GM23248 (cell line): ENCODE data around the gene LCP2. TPM values are rescaled to one million over a fixed set of nuclear protein-coding genes. Genes with fewer than 3 reads are reported as not detected.
A peak's percentile ranks its signal among the peaks of the same experiment; 100 is the strongest.

Source experiments
- DNase-seq: peaks from one replicate; pipeline ENCODE4 v3.0.0-alpha.2; 2015
- H2AFZ ChIP-seq: fragments of 200-600 bp; sonication (generic); 2 replicates; pipeline ENCODE4 v1.6.1; 2016; ENCODE audit warnings: antibody characterized with exemption
- H3F3A ChIP-seq: fragments of 200-600 bp; sonication (generic); 2 replicates; pipeline ENCODE4 v1.6.1; 2016; ENCODE audit warnings: mild to moderate bottlenecking, antibody characterized with exemption, mixed run types; ENCODE audit not compliant: insufficient read depth
- H3K27ac ChIP-seq: fragments of 200-600 bp; sonication (generic); 2 replicates; pipeline ENCODE4 v1.5.1; 2016; ENCODE audit warnings: mild to moderate bottlenecking
- H3K27me3 ChIP-seq: fragments of 200-600 bp; sonication (generic); replicated peaks from 2 replicates; pipeline ENCODE4 v1.6.1; 2016; ENCODE audit warnings: mild to moderate bottlenecking; ENCODE audit not compliant: insufficient read depth
- H3K36me3 ChIP-seq: fragments of 200-600 bp; sonication (generic); 2 replicates; pipeline ENCODE4 v1.6.1; 2016; ENCODE audit warnings: low read depth, mild to moderate bottlenecking
- H3K4me1 ChIP-seq: fragments of 200-600 bp; sonication (generic); 2 replicates; pipeline ENCODE4 v1.6.1; 2016; ENCODE audit warnings: mild to moderate bottlenecking; ENCODE audit not compliant: insufficient read depth
- H3K4me2 ChIP-seq: fragments of 200-600 bp; sonication (generic); one replicate; pipeline ENCODE4 v1.6.1; 2016; ENCODE audit warnings: mild to moderate bottlenecking; ENCODE audit not compliant: unreplicated experiment
- H3K4me3 ChIP-seq: fragments of 200-600 bp; sonication (generic); 2 replicates; pipeline ENCODE4 v1.5.1; 2016; ENCODE audit warnings: mild to moderate bottlenecking
- H3K79me2 ChIP-seq: fragments of 200-600 bp; sonication (generic); 2 replicates; pipeline ENCODE4 v1.6.1; 2016; ENCODE audit warnings: mild to moderate bottlenecking; ENCODE audit not compliant: insufficient read depth
- H3K9ac ChIP-seq: fragments of 200-600 bp; sonication (generic); 2 replicates; pipeline ENCODE4 v1.6.1; 2016; ENCODE audit warnings: mild to moderate bottlenecking
- H3K9me2 ChIP-seq: fragments of 200-600 bp; sonication (generic); 2 replicates; pipeline ENCODE4 v1.6.1; 2016; ENCODE audit warnings: mixed run types, mild to moderate bottlenecking, moderate library complexity; ENCODE audit not compliant: insufficient read depth
- H3K9me3 ChIP-seq: fragments of 200-600 bp; sonication (generic); one replicate; pipeline ENCODE4 v1.6.1; 2017; ENCODE audit warnings: low read depth
- H4K20me1 ChIP-seq: fragments of 200-600 bp; sonication (generic); 2 replicates; pipeline ENCODE4 v1.6.0; 2016; ENCODE audit not compliant: insufficient read depth
- EZH2 ChIP-seq: fragments of 200-600 bp; sonication (generic); IDR thresholded peaks from 2 replicates; pipeline ENCODE4 v1.6.1; 2018; ENCODE audit warnings: antibody characterized with exemption, mild to moderate bottlenecking; ENCODE audit not compliant: insufficient read depth, poor library complexity, severe bottlenecking
- EZH2phosphoT487 ChIP-seq: fragments of 200-600 bp; sonication (generic); IDR thresholded peaks from 2 replicates; pipeline ENCODE4 v1.6.1; 2018; ENCODE audit warnings: antibody characterized with exemption, moderate library complexity, mild to moderate bottlenecking, low read depth; ENCODE audit not compliant: insufficient read depth
- WGBS, 2 experiments: methylation state at CpG; one replicate each; pipeline ENCODE4 v1.1.6; 2015 to 2017; ENCODE audit warnings: low lambda C conversion rate in 2 of 2, low coverage in 1 of 2; ENCODE audit errors: missing lambda C conversion rate in 2 of 2; 5-methylcytosine and 5-hydroxymethylcytosine counted together
- in situ Hi-C: fragments of 300-500 bp; cut with MboI; formaldehyde crosslinking; loops from 2 replicates; pipeline ENCODE4 v1.15.0; 2020
- polyA plus RNA-seq: library from polyadenylated mRNA; unstranded; fragments of >200 nt; fragmentation: Nextera tagmentation; extraction: Ambion mirVana; gene quantifications from 2 replicates; pipeline ENCODE4 v1.2.1, GENCODE V29; 2016
- total RNA-seq: library from RNA; depleted of rRNA; stranded (reverse); fragments of >200 nt; shearing (Covaris generic); gene quantifications from 2 replicates; pipeline ENCODE4 v1.2.3, GENCODE V29; 2014

The LCP2 gene
- total and polyA plus RNA-seq, 2 experiments from 2014 or later = not detected

DNA sequence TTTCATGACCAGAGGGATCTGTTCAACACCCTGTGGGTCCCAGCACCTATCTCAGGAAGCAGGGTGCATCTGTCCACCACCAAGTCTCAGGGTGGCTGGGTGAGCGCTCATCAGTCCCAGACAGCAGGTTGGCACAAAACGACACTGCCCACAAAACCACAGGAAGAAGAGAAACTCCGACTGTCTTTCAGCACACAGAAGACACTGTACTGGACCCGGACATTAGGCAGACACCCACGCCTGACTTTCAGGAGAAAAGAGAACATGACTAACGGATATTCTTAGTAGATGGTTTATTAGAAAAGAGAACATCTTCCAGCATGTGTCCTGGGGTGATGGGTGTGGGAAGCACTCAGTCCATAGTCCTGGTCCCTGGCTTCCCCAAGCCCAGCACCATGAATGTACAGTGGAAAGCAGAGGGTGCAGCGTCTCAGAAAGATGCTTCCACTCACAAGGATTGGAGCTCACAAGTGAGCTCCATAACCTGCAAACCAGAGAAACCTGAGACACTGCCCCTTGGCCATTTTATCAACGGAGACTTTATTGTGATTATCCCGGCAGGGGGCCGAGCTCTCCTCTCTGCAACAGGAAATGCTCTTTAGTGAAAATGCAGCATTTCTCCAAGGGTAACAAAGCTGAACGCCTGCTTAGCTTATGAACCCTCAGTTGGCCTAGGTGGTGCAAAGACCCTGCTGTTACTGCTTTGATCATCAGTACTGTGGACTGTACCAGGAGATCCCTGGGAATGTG lies 35.8 kb upstream of the LCP2 start:
- Histone ChIP-seq H3K9me2 (no peaks in the 10 kb centered on the region), H3K4me1 (peaks cover 8% of the 10 kb centered on the region; the same call in 1 of the 2 replicates), H3K9me3 (no peaks in the 10 kb centered on the region), H4K20me1 (no peaks in the 10 kb centered on the region), H2AFZ (no peak overlapping the region), H3K36me3 (no peaks in the 10 kb centered on the region), H3K27me3 (no peaks in the 10 kb centered on the region; the same call in 1 of the 2 replicates), H3K79me2 (no peaks in the 10 kb centered on the region), H3K27ac (no peak overlapping the region), H3F3A (no peaks in the 10 kb centered on the region; the same call in 1 of the 2 replicates), H3K9ac (no peak overlapping the region), H3K4me2 (no peak overlapping the region), H3K4me3 (no peak overlapping the region)
- peak; percentile 35 for DNase-seq
- in situ Hi-C loops = no loop called here
- 45 to 55% methylated on average over 11 of the region's 11 CpGs for WGBS, 2 experiments
- TF ChIP-seq EZH2 = no peak
- TF ChIP-seq EZH2phosphoT487 = no peak

DNA sequence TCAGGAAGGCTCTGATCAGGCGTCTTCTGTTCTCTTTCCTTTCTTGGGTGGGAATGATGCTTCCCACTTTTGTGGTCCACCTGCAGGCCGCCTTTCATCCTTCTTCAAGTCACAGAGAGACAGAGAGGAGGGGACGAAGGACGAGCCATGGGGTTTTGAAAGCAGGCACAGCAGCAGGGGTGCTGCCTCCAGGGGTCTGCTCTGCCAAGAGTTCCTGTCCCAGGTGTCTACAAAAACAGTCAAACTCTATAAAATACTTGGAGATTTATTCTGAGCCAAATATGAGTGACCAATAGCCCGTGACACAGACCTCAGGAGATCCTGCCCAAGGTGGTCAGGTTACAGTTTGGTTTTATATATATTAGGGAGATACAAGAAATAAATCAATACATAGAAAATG lies 34.5 kb upstream of the LCP2 start:
- H4K20me1 ChIP-seq = no peaks in the 10 kb centered on the region
- no peaks in the 10 kb centered on the region for H3K36me3 ChIP-seq
- H3F3A ChIP-seq = no peaks in the 10 kb centered on the region; the same call in 1 of the 2 replicates
- 95 to 98% methylated on average over 5 of the region's 5 CpGs for WGBS, 2 experiments
- H3K4me2 ChIP-seq = no peak overlapping the region
- no peaks in the 10 kb centered on the region for H3K9me3 ChIP-seq
- H3K27me3 ChIP-seq = 0 out of 2 replicates have a peak, but pooled peaks cover 5% of the 10 kb centered on the region
- no peak overlapping the region for H3K9ac ChIP-seq
- TF ChIP-seq EZH2phosphoT487 (no peak), EZH2 (no peak)
- H2AFZ ChIP-seq = no peak overlapping the region
- in situ Hi-C loops = no loop called here
- H3K79me2 ChIP-seq = no peaks in the 10 kb centered on the region
- no peak overlapping the region for H3K27ac ChIP-seq
- H3K9me2 ChIP-seq = no peaks in the 10 kb centered on the region
- peaks cover 8% of the 10 kb centered on the region; the same call in 1 of the 2 replicates for H3K4me1 ChIP-seq
- DNase-seq = no peak
- H3K4me3 ChIP-seq = no peak overlapping the region

DNA sequence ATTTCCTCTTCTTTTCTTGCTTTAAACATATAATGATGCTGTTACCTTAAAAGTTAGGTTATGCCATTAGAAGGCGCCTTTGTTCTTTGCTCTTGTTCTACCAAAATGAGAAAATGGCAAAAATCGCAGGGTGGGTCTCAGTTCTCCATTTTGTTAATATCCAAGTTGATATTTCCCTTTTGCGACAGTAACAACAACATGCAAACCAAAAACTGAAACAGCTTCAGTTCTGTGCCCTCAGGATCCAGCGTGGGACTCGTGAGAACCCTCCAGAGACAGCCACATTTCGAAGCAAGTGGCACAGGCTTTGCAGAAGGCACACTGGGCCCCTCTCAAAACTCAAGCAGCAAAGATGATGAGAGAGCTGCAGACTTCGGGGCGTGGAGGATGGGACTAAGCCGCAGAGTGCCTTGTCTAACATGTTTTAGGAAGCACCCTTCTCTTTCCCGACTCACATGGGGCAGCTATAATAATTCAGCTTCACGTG lies 33.0 kb upstream of the LCP2 start:
- H3K9me3 ChIP-seq = no peaks in the 10 kb centered on the region
- no peak for DNase-seq
- H3K4me1 ChIP-seq = peaks cover 8% of the 10 kb centered on the region; the same call in 1 of the 2 replicates
- H4K20me1 ChIP-seq = no peaks in the 10 kb centered on the region
- H3K27ac ChIP-seq = no peak overlapping the region
- no peak overlapping the region for H3K4me2 ChIP-seq
- 0 out of 2 replicates have a peak overlapping the region, but pooled peaks have one; percentile 49 for H2AFZ ChIP-seq
- in situ Hi-C loops = no loop called here
- no peak overlapping the region for H3K4me3 ChIP-seq
- H3K36me3 ChIP-seq = no peaks in the 10 kb centered on the region
- TF ChIP-seq EZH2phosphoT487 = no peak
- no peak for TF ChIP-seq EZH2
- H3F3A ChIP-seq = no peaks in the 10 kb centered on the region; the same call in 1 of the 2 replicates
- H3K27me3 ChIP-seq = 0 out of 2 replicates have a peak, but pooled peaks cover 10% of the 10 kb centered on the region
- H3K79me2 ChIP-seq = no peaks in the 10 kb centered on the region
- 79 to 83% methylated on average over 11 of the region's 11 CpGs for WGBS, 2 experiments
- H3K9ac ChIP-seq = no peak overlapping the region
- no peaks in the 10 kb centered on the region for H3K9me2 ChIP-seq

- no peaks in the 10 kb centered on the region for H3K79me2 ChIP-seq
- no peaks in the 10 kb centered on the region for H3K36me3 ChIP-seq
- no peaks in the 10 kb centered on the region for H3K9me2 ChIP-seq
- TF ChIP-seq EZH2 (no peak), EZH2phosphoT487 (no peak)
- no peak overlapping the region for H3K9ac ChIP-seq
- in situ Hi-C loops = no loop called here
- H3K9me3 ChIP-seq = no peaks in the 10 kb centered on the region
- 54 to 56% methylated on average over 3 of the region's 3 CpGs for WGBS, 2 experiments
- H3K4me2 ChIP-seq = no peak overlapping the region
- H2AFZ ChIP-seq = no peak overlapping the region
- no peak for DNase-seq
- H3K4me3 ChIP-seq = no peak overlapping the region
- no peaks in the 10 kb centered on the region; the same call in 1 of the 2 replicates for H3F3A ChIP-seq
- H3K27ac ChIP-seq = no peak overlapping the region
- no peaks in the 10 kb centered on the region for H4K20me1 ChIP-seq
- H3K27me3 ChIP-seq = 0 out of 2 replicates have a peak, but pooled peaks cover 10% of the 10 kb centered on the region
- H3K4me1 ChIP-seq = peaks cover 8% of the 10 kb centered on the region; the same call in 1 of the 2 replicates
These were observed 31.9 kb upstream of the LCP2 start for GRCh38 chr5:170329524-170329923.
